HG03571 (cell line): ENCODE data around the gene SLC7A5.

ENCODE experiments used
- ATAC-seq: cut with Tn5 transposase; IDR thresholded peaks from one replicate; pipeline ENCODE4 v1.9.1; 2021; ENCODE audit not compliant: unreplicated experiment

Gene SLC7A5

DNA sequence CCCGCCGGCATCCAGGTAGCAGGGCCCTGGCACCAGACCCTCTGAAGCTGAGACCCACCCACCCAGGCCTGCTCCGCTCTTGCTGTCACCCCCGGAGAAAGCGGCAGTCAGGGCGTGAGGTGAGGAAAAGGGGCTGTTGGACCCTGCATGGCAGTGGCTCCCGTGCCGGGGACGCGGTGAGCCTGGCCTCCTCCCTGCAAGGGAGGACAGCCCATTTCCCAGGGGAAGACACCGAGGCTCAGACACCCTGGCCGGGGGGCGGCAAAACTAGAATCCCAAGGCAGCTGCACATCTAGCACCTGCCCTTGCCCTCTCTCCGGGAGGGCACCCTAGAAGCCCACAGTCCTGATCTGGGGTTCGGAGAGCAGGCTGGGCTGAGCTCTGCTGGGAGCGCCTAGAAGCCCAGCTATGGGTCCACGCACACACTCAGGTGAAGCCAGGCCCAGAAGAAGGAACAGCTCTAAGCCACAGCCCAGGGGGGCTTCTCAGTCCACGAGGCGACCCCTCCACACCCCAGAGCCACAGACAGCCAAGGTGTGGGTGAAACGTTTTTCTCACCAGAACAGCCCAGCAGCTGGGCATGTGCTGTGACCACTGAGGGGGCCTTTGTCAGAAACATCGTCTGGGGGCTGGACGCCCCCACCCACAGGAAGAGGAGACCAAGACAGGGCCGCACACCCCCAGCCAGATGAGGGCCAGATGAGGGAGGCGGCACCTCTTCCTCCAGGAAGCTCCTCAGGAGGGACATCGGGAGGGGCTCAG is 22.4 kb downstream of the SLC7A5 start:
- no peak for ATAC-seq

DNA sequence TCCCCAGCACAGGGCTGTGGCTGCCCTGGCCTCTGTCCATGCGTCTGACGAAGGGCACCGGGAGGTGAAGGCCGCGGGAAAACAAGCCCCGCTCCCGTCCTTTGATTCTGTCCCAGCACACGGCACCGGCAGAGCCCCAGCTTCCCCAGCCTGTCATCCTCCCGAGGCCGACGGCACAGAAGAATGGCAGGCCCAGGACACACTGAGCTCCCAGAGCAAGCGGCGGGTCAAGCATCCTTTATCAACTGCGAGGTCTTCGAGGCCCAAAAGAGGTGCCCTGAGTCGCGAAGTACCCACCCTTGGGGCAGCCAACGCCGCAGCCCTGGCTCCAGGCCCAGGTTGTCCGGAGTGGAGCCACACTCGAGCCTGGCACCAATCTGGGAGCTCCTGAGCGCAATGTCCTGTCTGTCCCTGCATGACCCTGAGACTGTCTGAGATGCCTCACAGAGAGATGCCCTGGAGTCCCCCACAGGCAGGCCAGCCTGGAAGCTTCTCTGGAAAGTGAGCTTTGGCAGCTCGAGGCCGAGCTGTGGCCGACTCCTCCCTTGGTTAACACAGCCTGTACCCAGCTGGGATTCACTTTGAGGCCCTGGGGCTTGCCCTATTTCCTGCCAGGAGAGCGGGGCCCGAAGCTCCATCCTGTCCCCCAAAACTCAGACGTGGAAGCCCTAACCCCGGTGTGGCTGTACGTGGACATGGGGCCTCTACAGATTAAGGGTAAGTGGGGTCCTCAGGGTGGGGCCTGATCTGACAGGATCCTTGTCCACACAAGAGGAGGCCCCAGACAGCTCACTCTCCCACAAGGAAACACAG is 23.3 kb downstream of the SLC7A5 start:
- ATAC-seq, result no peak

DNA sequence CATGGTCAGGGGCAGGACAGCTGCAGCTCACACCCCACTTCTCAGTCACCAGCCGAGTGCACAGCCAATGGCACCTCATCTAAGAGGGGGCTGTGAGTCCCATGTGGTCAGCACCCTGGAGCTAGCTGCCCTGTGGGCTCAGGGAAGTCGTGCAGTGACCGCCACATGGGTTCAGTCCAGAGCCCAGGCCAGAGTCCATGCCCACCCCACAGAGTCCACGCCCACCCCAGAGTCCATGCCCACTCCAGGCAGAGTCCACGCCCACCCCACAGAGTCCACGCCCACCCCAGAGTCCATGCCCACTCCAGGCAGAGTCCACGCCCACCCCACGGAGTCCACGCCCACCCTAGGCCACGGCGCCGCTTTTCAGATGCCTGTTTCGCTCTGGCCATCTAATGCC is 24.1 kb downstream of the SLC7A5 start:
- ATAC-seq, result no peak

DNA sequence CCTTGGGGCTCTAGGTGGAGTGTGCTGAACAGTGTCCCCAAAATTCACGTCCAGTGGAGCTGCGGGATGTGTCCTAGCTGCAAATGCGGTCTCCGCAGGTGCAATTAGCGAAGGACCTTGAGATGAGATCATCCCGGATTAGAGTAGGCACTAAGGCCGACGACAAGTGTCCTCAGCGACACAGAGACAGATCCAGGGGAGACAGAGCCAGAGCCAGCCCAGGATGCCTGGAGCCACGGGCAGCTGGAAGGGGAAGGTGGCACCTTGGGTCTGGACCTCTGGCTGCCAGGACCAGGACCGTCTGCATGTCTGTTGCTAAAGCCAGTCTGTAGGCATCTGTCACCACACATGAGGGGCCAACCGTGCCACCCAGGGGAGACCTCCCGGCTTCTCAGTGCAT is 24.5 kb downstream of the SLC7A5 start:
- ATAC-seq, result no peak

DNA sequence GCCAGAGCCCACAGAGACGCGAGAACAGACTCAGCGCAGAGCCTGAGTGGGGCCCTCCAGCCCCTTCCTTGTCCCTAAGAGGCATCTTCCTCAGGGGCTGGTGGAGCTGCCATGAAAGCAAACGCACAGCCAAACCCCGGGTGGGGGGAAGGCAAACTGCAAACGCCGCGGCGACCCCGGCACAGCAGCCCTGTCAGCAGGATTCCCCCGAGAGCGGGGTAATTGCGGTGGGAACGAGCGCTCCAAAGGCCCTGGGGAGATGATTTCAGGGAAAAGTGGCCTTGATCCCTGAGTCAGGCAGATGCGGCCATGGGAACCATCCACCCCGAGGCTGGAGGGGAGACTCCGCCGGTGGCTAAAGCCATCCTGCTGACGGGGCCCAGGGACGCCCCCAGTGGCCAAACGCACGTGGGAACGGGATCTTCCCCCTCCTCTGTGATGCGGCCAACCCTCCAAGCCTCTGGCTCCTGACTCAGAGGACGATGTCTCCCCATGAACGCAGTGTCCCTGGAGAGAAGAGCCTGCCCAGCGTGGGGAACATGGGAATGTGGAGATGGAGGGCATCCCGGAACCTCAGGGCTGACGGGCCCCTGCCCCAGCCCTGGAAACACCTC is 25.1 kb downstream of the SLC7A5 start:
- ATAC-seq, result no peak

DNA sequence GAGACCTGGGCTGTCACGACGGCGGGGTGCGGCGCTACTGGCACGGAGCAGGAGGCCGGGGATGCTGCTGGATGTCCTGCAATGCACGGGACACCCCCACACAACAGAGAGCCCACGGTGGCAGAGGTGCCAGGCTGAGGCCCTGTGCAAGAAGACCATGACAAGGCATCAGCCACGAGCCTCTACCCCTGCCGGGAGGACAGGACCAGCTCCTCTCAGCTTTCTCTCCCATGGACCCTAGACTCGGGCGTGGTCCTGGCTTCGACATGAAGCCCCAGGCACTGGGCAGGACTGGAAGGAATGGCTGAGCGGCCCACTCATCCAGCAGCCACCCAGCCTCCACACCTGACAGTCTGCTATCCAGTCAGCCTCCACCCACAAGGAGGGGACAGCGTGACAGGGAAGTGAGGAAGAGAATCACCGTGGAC is 25.6 kb downstream of the SLC7A5 start:
- no peak for ATAC-seq

DNA sequence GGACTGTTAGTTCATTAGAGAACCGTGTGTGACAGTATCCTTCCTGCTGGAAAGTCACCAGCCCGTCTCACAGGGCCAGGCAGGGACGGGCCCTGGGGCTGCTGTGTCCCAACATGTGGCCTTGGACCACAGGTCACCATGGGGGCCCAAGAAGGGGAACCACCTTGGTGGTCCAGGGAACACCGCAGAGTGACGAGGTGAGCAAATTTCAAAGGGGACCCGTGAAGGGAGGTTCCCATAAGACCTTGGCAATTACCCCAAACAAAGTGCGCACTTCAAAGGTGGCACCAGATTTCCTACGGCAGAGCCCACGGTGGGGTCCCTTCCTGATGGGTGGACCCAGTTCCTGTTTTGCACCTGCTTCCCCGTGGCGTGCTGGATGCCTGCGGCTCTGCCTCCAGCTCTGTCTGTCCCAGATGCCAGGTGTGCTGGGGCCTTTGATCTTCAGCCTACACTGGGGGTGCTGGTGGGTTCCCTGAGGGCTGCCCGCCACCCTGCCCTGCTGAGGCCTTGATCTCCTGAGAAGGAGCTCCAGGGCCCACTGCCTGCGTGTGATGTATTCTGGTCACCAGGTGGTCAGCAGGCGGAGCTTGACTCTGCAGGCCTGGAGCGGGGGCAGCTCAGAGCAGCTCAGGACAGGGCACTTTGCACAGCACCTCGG is 27.0 kb downstream of the SLC7A5 start:
- no peak for ATAC-seq

DNA sequence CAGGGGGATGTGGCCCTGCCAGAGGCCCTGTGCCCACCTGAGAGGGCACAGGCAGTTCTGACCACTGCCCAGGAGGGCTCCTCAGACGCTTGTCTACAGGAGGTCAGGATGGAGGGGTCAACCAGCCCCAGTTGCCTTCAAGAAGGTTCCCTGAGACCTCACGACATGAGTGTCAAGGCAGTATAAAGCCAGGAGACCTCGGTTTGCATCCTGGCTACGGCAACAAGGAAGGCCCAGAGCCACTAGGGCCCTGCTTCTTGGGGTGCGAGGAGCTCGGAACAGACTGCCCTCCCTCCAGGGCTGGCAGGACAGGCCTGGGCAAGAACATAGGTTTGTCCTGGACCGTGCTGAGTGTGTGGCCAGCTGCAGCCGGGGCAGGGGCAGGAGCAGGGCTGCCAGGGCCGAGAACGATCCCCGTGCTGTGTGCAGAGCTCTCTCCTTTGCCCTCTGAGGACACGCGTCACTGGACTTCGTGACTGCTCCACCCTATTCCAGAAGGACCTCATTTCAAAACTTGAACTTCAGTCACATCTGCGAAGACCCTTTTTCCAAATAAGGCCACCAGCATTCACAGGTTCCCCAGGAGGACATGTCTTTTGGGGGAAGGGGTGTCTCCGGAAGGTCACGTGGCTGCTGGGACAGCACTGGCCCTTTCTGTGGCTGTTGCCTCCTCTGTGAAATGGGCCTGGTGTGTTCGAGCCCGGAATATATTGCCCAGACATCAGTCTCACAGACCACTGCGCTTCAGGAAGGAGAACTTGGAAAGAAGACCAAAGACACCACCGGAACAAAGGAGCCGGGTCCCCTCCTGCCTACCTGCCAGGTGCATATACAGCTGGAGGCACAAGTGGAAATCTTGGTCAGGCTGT is 27.7 kb downstream of the SLC7A5 start:
- ATAC-seq, result no peak

DNA sequence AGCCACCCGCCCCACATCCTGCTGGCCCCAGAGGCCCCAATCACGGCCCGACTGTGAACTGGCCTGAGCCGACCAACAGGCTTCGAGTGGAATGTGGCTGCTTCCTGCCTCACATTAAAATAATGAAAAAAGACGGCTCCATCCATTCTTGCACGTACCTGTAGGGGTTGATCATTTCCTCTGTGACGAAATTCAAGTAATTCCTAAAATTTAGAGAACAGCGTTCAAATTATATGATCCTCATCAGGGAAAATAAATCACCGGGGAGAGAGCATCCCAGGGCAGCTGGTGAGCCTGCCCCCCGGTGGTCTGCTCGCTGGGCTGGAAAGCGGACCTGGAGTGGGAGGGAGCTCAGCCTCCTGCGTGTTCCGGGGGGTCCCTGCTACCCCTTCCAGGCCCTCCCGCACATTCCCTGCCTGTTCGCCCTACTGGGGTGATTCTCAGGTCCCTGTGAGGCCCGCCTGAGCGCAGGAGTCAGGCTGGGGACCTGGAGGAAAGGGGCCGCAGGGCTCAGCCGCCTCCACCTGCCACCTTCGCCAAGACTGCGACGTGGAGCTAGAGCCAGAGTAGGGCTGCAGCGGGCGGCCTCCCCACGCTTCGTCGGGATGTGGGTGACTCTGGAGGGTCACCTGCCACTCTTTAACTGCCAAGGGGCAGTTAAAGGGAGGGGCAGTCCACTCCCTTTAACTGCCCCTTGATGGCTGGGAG is 28.9 kb downstream of the SLC7A5 start:
- no peak for ATAC-seq

DNA sequence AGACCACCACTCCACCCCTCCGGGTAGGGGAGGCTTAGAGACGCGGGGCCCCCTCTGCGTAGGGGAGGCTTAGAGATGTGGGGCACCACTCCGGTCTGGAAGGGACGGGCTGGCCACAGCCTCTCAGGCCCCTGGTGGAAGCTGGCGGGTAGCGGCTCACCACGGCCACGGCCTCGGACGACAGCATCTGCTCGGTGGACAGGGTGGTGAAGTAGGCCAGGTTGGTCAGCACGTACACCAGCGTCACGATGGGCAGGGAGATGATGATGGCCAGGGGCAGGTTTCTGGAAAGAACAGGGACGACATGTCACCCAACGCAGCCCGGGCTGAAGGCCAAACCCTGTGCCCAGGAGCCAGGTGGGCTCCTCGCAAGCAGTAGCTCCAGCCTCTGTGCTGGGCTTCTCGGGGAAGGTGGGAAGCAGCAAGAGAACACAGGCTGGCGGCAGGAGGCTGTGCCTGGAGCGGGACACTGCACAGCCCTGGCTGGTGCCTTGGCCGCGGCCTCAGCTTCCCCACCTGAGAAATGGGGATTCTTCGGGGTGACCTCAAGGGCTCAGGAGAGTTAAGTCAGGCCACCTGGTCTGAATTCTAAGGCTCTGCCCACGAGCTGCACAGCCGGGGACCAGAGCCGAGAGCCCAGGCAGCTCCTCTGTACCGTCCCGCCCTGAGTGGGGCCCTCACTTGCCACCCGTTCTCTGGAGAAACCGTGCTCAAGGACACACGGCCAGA is 29.6 kb downstream of the SLC7A5 start:
- ATAC-seq, result no peak

DNA sequence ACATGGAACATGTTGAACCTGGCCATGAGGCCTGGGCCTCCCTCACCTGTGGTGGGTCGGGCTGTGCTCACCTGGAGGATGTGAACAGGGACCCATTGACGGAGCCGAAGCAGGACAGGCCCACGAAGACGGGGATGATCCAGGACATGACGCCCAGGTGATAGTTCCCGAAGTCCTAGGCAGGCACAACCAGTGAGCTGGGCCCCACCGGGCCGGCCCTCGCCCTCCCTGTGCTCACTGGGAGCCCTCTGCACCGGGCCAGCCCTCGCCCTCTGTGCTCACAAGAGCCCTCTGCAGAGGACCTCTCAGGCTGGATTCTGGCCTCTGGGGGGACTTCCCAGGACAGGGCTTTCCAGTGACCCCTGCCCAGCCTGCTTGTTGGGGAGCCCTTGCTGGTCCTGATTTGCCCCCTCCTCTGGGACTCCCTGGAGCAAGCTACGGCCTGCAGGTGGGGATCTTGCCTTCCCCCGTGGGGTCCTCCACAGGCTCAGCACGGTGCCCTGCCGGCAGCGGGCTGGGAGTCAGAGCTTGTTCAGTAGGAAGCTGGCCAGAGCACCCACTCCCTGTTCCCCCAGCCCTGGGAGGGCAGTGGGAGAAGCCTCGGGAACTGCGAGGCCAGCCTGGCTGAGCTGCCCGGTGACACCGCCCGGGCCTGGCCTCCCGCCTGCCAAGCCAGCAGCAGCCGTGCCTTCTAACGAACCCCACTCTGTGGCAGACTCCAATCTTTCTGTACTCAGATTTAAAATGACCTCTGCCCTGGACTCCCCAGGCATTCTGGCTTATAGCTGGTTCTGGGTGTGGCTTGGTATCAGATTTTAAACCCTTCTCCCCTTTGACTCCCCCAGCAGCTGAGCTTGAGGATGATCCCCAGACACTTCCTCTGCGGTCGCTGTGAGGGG is 30.4 kb downstream of the SLC7A5 start:
- no peak for ATAC-seq

DNA sequence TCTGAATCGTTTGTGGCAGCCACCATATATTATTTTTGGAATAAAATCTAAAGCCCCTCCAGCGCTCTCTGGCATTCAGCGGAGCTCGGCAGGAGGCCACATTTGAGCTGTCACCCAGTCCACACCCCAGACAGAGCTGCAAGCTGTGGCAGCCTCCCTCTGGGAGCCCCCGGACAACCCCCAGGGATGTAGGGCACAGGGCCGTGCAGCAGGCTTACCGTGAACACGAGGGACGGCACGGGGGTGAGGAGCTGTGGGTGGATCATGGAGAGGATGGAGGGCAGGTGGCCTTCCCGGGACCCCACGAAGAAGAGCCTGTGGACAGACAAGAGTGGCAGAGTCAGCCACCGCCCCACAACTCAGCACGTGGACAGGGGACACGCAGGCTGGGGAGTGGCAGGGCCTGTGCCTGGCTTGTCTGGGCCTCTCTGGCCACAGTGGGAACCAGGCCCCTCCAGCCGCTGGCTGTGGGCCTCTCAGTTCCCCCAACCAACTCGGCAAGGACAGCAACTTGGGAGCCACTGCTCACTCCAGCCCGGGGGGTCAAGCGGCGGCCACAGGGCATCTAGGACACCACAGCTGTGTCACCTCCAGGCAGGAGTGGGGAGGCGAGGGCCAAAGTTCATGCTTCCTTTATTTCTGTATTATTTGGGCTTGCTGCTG is 31.5 kb downstream of the SLC7A5 start:
- no peak for ATAC-seq

DNA sequence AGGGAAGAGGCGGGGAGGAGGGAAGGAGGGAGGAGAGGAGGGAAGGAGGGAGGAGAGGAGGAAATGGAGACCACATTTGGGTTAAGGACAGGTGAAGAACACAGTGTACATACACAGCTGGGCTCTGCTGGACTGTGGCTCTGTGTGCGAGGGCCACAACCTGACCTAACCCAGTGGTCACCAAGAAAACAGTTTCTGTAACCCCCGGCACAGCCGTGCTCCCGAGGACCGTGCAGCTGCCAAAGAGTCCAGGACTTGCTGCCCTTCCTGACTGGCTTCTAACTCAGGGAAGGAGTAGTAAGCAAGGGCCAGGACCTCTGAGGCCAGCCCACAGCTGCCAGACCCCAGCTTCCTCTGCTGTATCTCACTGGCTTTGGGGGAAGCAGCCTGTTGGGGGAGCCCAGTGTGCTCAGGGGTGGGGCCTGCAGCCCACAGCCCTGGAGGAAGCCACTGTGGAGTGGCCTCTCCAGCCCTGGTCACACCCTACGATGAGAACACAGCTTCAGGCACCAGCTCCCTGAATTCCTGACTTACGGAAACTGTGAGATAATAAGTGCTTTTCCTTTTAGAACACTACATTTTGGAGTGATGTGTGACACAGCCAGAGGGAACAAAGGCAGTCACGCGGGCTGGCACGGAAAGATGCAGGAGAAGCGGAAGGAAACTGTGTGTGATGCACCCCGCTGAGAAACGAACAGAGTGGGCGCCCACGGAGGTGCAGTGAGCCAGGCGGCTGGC is 32.3 kb downstream of the SLC7A5 start:
- ATAC-seq, result no peak

DNA sequence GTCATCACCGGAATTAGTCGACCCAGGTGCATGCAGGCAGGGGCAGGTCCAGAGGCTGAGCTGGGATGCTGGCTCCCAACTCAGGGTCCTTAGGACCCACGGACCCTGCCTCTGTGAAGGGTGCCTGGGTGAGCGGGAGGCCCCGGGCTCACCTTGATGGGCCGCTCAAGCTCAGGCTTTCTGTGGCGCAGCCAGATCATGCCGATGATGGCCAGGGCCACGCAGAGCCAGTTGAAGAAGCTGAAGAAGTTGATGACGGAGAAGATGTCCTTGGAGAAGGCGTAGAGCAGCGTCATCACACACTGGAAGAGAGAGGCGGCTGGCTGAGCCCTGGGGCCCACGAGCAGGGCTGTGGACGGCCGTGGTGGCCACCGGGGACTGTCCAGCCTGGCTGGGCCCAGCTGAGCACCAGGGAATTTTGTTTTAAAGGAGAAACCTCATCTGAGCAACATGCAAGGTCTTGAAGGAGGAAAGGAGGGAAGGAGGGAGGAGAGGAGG is 32.9 kb downstream of the SLC7A5 start:
- ATAC-seq, result no peak

DNA sequence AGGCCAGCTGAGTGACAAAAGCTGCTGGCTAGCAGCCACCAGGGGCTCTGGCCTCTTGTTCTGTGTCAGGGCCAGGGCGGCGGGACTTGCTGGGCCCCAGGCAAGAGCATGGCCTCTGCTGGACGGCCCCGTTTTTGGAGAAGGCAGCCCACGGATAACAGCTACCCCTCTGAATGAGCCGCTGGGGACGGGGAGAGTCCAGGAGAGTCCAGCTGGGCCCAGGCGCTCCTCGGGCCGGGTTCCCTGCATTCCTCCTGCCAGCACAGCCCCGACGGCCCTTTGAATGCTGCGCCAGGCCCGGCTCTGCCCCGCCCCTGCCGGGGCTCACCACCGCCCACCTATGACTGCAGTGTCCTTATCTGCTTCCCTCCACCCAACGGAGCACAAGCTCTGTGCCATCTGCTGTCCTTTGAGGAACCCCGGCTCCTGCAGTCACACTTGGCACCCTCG is 33.4 kb downstream of the SLC7A5 start:
- no peak for ATAC-seq

DNA sequence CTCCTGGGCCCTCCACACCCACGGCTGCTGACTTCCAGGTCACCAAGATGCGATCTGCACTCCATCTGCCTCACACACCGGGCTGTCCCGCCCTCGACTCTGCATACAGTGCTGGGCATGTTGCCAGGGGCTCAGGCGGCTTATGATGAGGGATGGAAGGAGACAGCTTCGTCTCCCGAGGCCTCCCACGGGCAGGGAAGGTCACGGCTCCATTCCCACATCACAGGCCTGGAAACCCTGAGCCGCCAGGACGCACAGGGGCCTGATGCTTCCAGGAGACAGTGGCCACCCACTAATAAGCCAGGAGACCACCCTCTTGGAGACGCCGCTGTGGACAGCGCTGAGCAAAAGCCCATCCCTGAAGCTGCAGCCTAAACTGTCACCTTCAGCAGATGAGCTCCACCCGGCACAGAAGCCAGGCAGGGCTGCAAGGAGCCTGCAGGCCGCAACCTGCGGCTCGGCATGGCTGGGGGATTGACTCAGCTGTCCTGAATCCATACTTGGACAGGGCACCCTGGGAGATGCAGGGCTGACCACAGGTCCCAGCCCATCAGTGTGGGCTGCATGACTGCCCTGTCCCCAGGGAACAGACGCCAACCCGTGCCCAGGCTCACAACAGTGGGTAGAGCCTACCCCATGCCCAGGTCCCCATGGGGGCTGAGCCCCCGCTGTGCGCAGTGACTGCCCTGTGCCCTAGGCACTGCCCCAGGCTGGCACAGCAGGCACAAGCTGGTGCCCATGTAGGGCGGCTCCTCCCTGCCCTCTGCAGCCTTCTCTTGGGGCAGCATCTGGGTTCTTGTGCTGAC is 34.4 kb downstream of the SLC7A5 start:
- no peak for ATAC-seq
